Activated T-helper 1 cell treated with anti-CD3 and anti-CD28 coated beads, Interleukin-12 subunit alpha, Interleukin-12 subunit beta, Interleukin-2, Interleukin-4 antibody, amounts not matched to agents 30 ng/mL and 10 ng/mL and 1 ng/mL, durations not matched to agents 14 hours and 24 hours and 36 hours (primary cell): ENCODE results near the gene TOGARAM1. TPM values are rescaled to one million over a fixed set of nuclear protein-coding genes. Genes with fewer than 3 reads are reported as not detected.
"Not testable (repeated sequence)": the region's sequence is repeated elsewhere in the genome, so short reads cannot be mapped to it uniquely, and the experiment has no call there.

Experiments
- DNase-seq: peaks from one replicate; pipeline ENCODE4 v3.0.0; 2021; ENCODE audit warnings: low spot score
- H3K27ac Mint-ChIP-seq: one replicate; pipeline ENCODE4 v1.8.0; 2021; ENCODE audit warnings: mild to moderate bottlenecking, mixed read lengths
- H3K27me3 Mint-ChIP-seq: one replicate; pipeline ENCODE4 v1.8.0; 2022; ENCODE audit warnings: mild to moderate bottlenecking, moderate library complexity, mixed read lengths; ENCODE audit not compliant: insufficient read depth
- H3K36me3 Mint-ChIP-seq: one replicate; pipeline ENCODE4 v1.8.0; 2021; ENCODE audit warnings: low read depth, mixed read lengths
- H3K4me1 Mint-ChIP-seq: one replicate; pipeline ENCODE4 v1.8.0; 2021; ENCODE audit warnings: low read depth, mixed read lengths
- H3K4me3 Mint-ChIP-seq: one replicate; pipeline ENCODE4 v1.8.0; 2021; ENCODE audit warnings: mild to moderate bottlenecking, moderate library complexity, mixed read lengths
- H3K9me3 Mint-ChIP-seq: one replicate; pipeline ENCODE4 v1.8.0; 2021; ENCODE audit warnings: mixed read lengths
- intact Hi-C: fragments of 100-400 bp; cut with micrococcal nuclease; formaldehyde crosslinking; loops from one replicate; pipeline ENCODE4 v1.15.1; 2024
- total RNA-seq: library from RNA; stranded (reverse); gene quantifications from 2 replicates; pipeline ENCODE4 v1.2.3, GENCODE V29; 2022

TOGARAM1 gene
- total RNA-seq, 1 donor from 2014 or later, result 9.3 TPM

GRCh38 chr14:45065956-45066355 is 104.0 kb downstream of the TOGARAM1 start:
- Mint-ChIP-seq H3K36me3 (peaks cover 10% of the 10 kb centered on the region), H3K27me3 (no peaks in the 10 kb centered on the region), H3K4me3 (no peak overlapping the region), H3K27ac (no peak overlapping the region), H3K9me3 (no peaks in the 10 kb centered on the region), H3K4me1 (peaks cover 7% of the 10 kb centered on the region)
- DNase-seq, result no peak
- intact Hi-C loops, result no loop called here

GRCh38 chr14:45066667-45067066 is 104.7 kb downstream of the TOGARAM1 start:
- peaks cover 12% of the 10 kb centered on the region for H3K36me3 Mint-ChIP-seq
- no peak overlapping the region for H3K4me3 Mint-ChIP-seq
- intact Hi-C loops, result no loop called here

GRCh38 chr14:45068396-45068795 is 106.4 kb downstream of the TOGARAM1 start:
- no peak for DNase-seq
- Mint-ChIP-seq H3K9me3 (no peaks in the 10 kb centered on the region), H3K4me3 (no peak overlapping the region), H3K27ac (no peak overlapping the region), H3K36me3 (peaks cover 9% of the 10 kb centered on the region), H3K4me1 (peaks cover 7% of the 10 kb centered on the region), H3K27me3 (no peaks in the 10 kb centered on the region)
- intact Hi-C loops, result no loop called here

More at GRCh38 chr14:45066667-45067066, 104.7 kb downstream of the TOGARAM1 start:
- Mint-ChIP-seq H3K27me3 (no peaks in the 10 kb centered on the region), H3K4me1 (peaks cover 7% of the 10 kb centered on the region), H3K9me3 (no peaks in the 10 kb centered on the region), H3K27ac (no peak overlapping the region)
- no peak for DNase-seq

- Mint-ChIP-seq H3K36me3 (peaks cover 4% of the 10 kb centered on the region), H3K9me3 (no peaks in the 10 kb centered on the region), H3K27me3 (no peaks in the 10 kb centered on the region), H3K27ac (no peak overlapping the region), H3K4me1 (peaks cover 7% of the 10 kb centered on the region), H3K4me3 (no peak overlapping the region)
- no peak for DNase-seq
- intact Hi-C loops, result no loop called here
Measured at GRCh38 chr14:45070215-45070614, 108.2 kb downstream of the TOGARAM1 start.

GRCh38 chr14:45072126-45072525 is 110.1 kb downstream of the TOGARAM1 start:
- intact Hi-C loops, result no loop called here
- no peaks in the 10 kb centered on the region for H3K9me3 Mint-ChIP-seq
- H3K27me3 Mint-ChIP-seq, result no peaks in the 10 kb centered on the region
- H3K4me3 Mint-ChIP-seq, result no peak overlapping the region
- H3K27ac Mint-ChIP-seq, result no peak overlapping the region
- no peak for DNase-seq
- peaks cover 2% of the 10 kb centered on the region for H3K36me3 Mint-ChIP-seq
- H3K4me1 Mint-ChIP-seq, result peaks cover 7% of the 10 kb centered on the region

- Mint-ChIP-seq H3K36me3 (peaks cover 2% of the 10 kb centered on the region), H3K4me3 (no peak overlapping the region), H3K4me1 (peaks cover 1% of the 10 kb centered on the region), H3K27me3 (no peaks in the 10 kb centered on the region), H3K27ac (no peak overlapping the region), H3K9me3 (no peaks in the 10 kb centered on the region)
- intact Hi-C loops, result no loop called here
- no peak for DNase-seq
Measured at GRCh38 chr14:45073231-45073879, 111.4 kb downstream of the TOGARAM1 start.

- Mint-ChIP-seq H3K36me3 (no peaks in the 10 kb centered on the region), H3K27ac (no peak overlapping the region), H3K27me3 (no peaks in the 10 kb centered on the region), H3K9me3 (no peaks in the 10 kb centered on the region), H3K4me3 (no peak overlapping the region), H3K4me1 (peaks cover 11% of the 10 kb centered on the region)
- DNase-seq, result no peak
- intact Hi-C loops, result no loop called here
Measured at GRCh38 chr14:45078323-45078722, 116.3 kb downstream of the TOGARAM1 start.

- H3K27me3 Mint-ChIP-seq, intact Hi-C loops, H3K36me3 Mint-ChIP-seq, DNase-seq, H3K9me3 Mint-ChIP-seq, H3K27ac Mint-ChIP-seq, H3K4me3 Mint-ChIP-seq: not testable (repeated sequence)
- peaks cover 22% of the 10 kb centered on the region for H3K4me1 Mint-ChIP-seq
Measured at GRCh38 chr14:45080416-45080968, 118.5 kb downstream of the TOGARAM1 start.

GRCh38 chr14:45081096-45081495 is 119.1 kb downstream of the TOGARAM1 start:
- H3K27ac Mint-ChIP-seq, intact Hi-C loops, DNase-seq, H3K27me3 Mint-ChIP-seq, H3K9me3 Mint-ChIP-seq, H3K4me3 Mint-ChIP-seq, H3K36me3 Mint-ChIP-seq: not testable (repeated sequence)
- H3K4me1 Mint-ChIP-seq, result peaks cover 28% of the 10 kb centered on the region

GRCh38 chr14:45082420-45082819 is 120.4 kb downstream of the TOGARAM1 start:
- intact Hi-C loops, result no loop called here
- peaks cover 42% of the 10 kb centered on the region for H3K4me1 Mint-ChIP-seq
- peaks cover 13% of the 10 kb centered on the region for H3K36me3 Mint-ChIP-seq
- H3K4me3 Mint-ChIP-seq, result peak overlapping the region; percentile 5
- H3K27ac Mint-ChIP-seq, result peak overlapping the region; percentile 12
- no peak for DNase-seq
- no peaks in the 10 kb centered on the region for H3K27me3 Mint-ChIP-seq
- no peaks in the 10 kb centered on the region for H3K9me3 Mint-ChIP-seq

GRCh38 chr14:45083617-45083975 is 121.6 kb downstream of the TOGARAM1 start:
- Mint-ChIP-seq H3K27me3 (no peaks in the 10 kb centered on the region), H3K4me1 (peaks cover 51% of the 10 kb centered on the region), H3K4me3 (peak overlapping the region; percentile 77), H3K9me3 (no peaks in the 10 kb centered on the region), H3K27ac (peak overlapping the region; percentile 86), H3K36me3 (peaks cover 16% of the 10 kb centered on the region)
- intact Hi-C loops, result loop anchor here (1.0 kb wide), 1 partner anchor 31 kb away; no protein-coding TSS in a partner anchor
- DNase-seq, result no peak

- Mint-ChIP-seq H3K4me1 (peaks cover 57% of the 10 kb centered on the region), H3K27ac (peak within 1 kb of the TSS; percentile 95), H3K4me3 (peak within 1 kb of the TSS; percentile 97), H3K9me3 (no peaks in the 10 kb centered on the region), H3K27me3 (no peaks in the 10 kb centered on the region), H3K36me3 (peaks cover 16% of the 10 kb centered on the region)
- peak; percentile 95 for DNase-seq
- intact Hi-C loops, result loop anchor here (1.0 kb wide), 5 partner anchors 30 to 187 kb away; partner anchors contain the start of genes FKBP3, MIS18BP1 and TOGARAM1
Measured at GRCh38 chr14:45083976-45084722, 122.2 kb downstream of the TOGARAM1 start, which contains the start of gene PRPF39. Gene PRPF39 (plus strand): TSS chr14:45084116. CDS start chr14:45095240, 11,124 bp downstream.

GRCh38 chr14:45084946-45085346 is 123.0 kb downstream of the TOGARAM1 start:
- Mint-ChIP-seq H3K9me3 (no peaks in the 10 kb centered on the region), H3K4me1 (peaks cover 65% of the 10 kb centered on the region), H3K4me3 (peak overlapping the region; percentile 97), H3K27ac (peak overlapping the region; percentile 95), H3K27me3 (no peaks in the 10 kb centered on the region), H3K36me3 (peaks cover 19% of the 10 kb centered on the region)
- no peak for DNase-seq
- intact Hi-C loops, result loop anchor here (1.0 kb wide), 5 partner anchors 9 to 188 kb away; partner anchors contain the start of genes FKBP3, MIS18BP1 and TOGARAM1
